ENCODE results near the gene SBF1. TPM values are rescaled to one million over a fixed set of nuclear protein-coding genes. Genes with fewer than 3 reads are reported as not detected.
A peak's percentile ranks its signal among the peaks of the same experiment; 100 is the strongest.

The SBF1 gene
- total RNA-seq, 3 donors from 2014 or later (not counting 1 experiment from before 2014, with no cell fraction given), result 235 to 284 (median 242) TPM

GRCh38 chr22:50441428-50441993 is 33.3 kb downstream of the SBF1 start:
- H3K27me3 ChIP-seq (ENCODE audit: control insufficient read depth, insufficient read depth, low read length), result no peaks in the 10 kb centered on the region
- H3K4me1 ChIP-seq (ENCODE audit: control insufficient read depth, insufficient read depth, low read length), result peaks cover 36% of the 10 kb centered on the region
- peaks cover 19 to 35% of the 10 kb centered on the region in 2 donors for H3K4me1 Mint-ChIP-seq
- H3K27ac ChIP-seq (ENCODE audit: low read length), result no peak overlapping the region
- no peak for TF ChIP-seq CTCF (IDR thresholded peaks at IDR 0.05)
- peak overlapping the region; percentile 73 to 90 for H3K27ac Mint-ChIP-seq
- ATAC-seq (no peak), DNase-seq (no peak)
- H3K4me3 Mint-ChIP-seq, result no peak overlapping the region
- H3K4me3 ChIP-seq (ENCODE audit: low read length), result no peak overlapping the region
- no peaks in the 10 kb centered on the region for H3K27me3 Mint-ChIP-seq (ENCODE audit: low read depth in 2 of 2)
- no peaks in the 10 kb centered on the region for H3K9me3 Mint-ChIP-seq
- H3K36me3 Mint-ChIP-seq, result no peaks in the 10 kb centered on the region
- H3K36me3 ChIP-seq (ENCODE audit: control insufficient read depth, insufficient read depth, low read length), result peaks cover 46% of the 10 kb centered on the region
- intact Hi-C loops (cut with micrococcal nuclease), result no loop called here
- WGBS (ENCODE audit: insufficient coverage), result 88% methylated on average over 17 of the region's 17 CpGs
- no peaks in the 10 kb centered on the region for H3K9me3 ChIP-seq (ENCODE audit: control insufficient read depth, insufficient read depth, low read length)

GRCh38 chr22:50440544-50441249 is 34.1 kb downstream of the SBF1 start:
- Mint-ChIP-seq H3K36me3 (no peaks in the 10 kb centered on the region), H3K27ac (peak overlapping the region in 1 of 2 donors; percentile 51), H3K4me3 (no peak overlapping the region), H3K4me1 (peaks cover 15 to 31% of the 10 kb centered on the region in 2 donors), H3K27me3 (ENCODE audit: low read depth in 2 of 2) (no peaks in the 10 kb centered on the region), H3K9me3 (no peaks in the 10 kb centered on the region)
- DNase-seq, result no peak
- peaks cover 43% of the 10 kb centered on the region for H3K36me3 ChIP-seq (ENCODE audit: control insufficient read depth, insufficient read depth, low read length)
- WGBS (ENCODE audit: insufficient coverage), result 94% methylated on average over 26 of the region's 26 CpGs
- no peak overlapping the region for H3K4me3 ChIP-seq (ENCODE audit: low read length)
- no peaks in the 10 kb centered on the region for H3K27me3 ChIP-seq (ENCODE audit: control insufficient read depth, insufficient read depth, low read length)
- no peak for ATAC-seq
- no peak for TF ChIP-seq CTCF (IDR thresholded peaks at IDR 0.05)
- peaks cover 27% of the 10 kb centered on the region for H3K4me1 ChIP-seq (ENCODE audit: control insufficient read depth, insufficient read depth, low read length)
- H3K9me3 ChIP-seq (ENCODE audit: control insufficient read depth, insufficient read depth, low read length), result no peaks in the 10 kb centered on the region
- no peak overlapping the region for H3K27ac ChIP-seq (ENCODE audit: low read length)
- intact Hi-C loops (cut with micrococcal nuclease), result no loop called here

GRCh38 chr22:50439871-50440331 is 34.9 kb downstream of the SBF1 start:
- peak overlapping the region in 1 of 2 donors; percentile 51 for H3K27ac Mint-ChIP-seq
- H3K4me1 ChIP-seq (ENCODE audit: control insufficient read depth, insufficient read depth, low read length), result peaks cover 19% of the 10 kb centered on the region
- no peaks in the 10 kb centered on the region for H3K27me3 ChIP-seq (ENCODE audit: control insufficient read depth, insufficient read depth, low read length)
- peaks cover 9 to 27% of the 10 kb centered on the region in 2 donors for H3K4me1 Mint-ChIP-seq
- no peaks in the 10 kb centered on the region for H3K9me3 ChIP-seq (ENCODE audit: control insufficient read depth, insufficient read depth, low read length)
- 93% methylated on average over 10 of the region's 10 CpGs for WGBS (ENCODE audit: insufficient coverage)
- no peak overlapping the region for H3K4me3 Mint-ChIP-seq
- peaks cover 47% of the 10 kb centered on the region for H3K36me3 ChIP-seq (ENCODE audit: control insufficient read depth, insufficient read depth, low read length)
- H3K36me3 Mint-ChIP-seq, result no peaks in the 10 kb centered on the region
- H3K27ac ChIP-seq (ENCODE audit: low read length), result no peak overlapping the region
- no peaks in the 10 kb centered on the region for H3K27me3 Mint-ChIP-seq (ENCODE audit: low read depth in 2 of 2)
- ATAC-seq (no peak), DNase-seq (no peak)
- no peak overlapping the region for H3K4me3 ChIP-seq (ENCODE audit: low read length)
- intact Hi-C loops (cut with micrococcal nuclease), result no loop called here
- TF ChIP-seq CTCF (IDR thresholded peaks at IDR 0.05), result no peak
- no peaks in the 10 kb centered on the region for H3K9me3 Mint-ChIP-seq
